T-helper 17 cell (primary cell): ENCODE data around the gene DHRS12. TPM values are rescaled to one million over a fixed set of nuclear protein-coding genes. Genes with fewer than 3 reads are reported as not detected.

Experiments used
- ATAC-seq: fragments of 150-1000 bp; cut with Tn5 transposase; 2 replicates; pipeline ENCODE4 v1.10.0; 2021; ENCODE audit warnings: mild to moderate bottlenecking, moderate library complexity
- DNase-seq, 3 donors: peaks; one replicate each; pipeline versions ENCODE4 v3.0.0 to v3.0.0-alpha.2; 2020 to 2021
- H3K9me3 ChIP-seq: one replicate; pipeline ENCODE4 v1.7.0; 2013; ENCODE audit warnings: low read length, mild to moderate bottlenecking; ENCODE audit not compliant: control insufficient read depth, poor library complexity, severe bottlenecking
- H3K27ac Mint-ChIP-seq: one replicate; pipeline ENCODE4 v1.8.0; 2022; ENCODE audit warnings: mild to moderate bottlenecking, moderate library complexity, mixed read lengths
- H3K27me3 Mint-ChIP-seq: one replicate; pipeline ENCODE4 v1.8.0; 2022; ENCODE audit warnings: mixed read lengths
- H3K36me3 Mint-ChIP-seq: one replicate; pipeline ENCODE4 v1.8.0; 2022; ENCODE audit warnings: low read depth, mixed read lengths
- H3K4me1 Mint-ChIP-seq: one replicate; pipeline ENCODE4 v1.8.0; 2022; ENCODE audit warnings: mild to moderate bottlenecking, mixed read lengths
- H3K4me3 Mint-ChIP-seq: one replicate; pipeline ENCODE4 v1.8.0; 2022; ENCODE audit warnings: mild to moderate bottlenecking, moderate library complexity, mixed read lengths
- total RNA-seq, 4 donors: library from RNA in 2 of 4; stranded (reverse) in 2 of 4; gene quantifications; one replicate each; pipeline ENCODE4 v1.2.3 and lab custom pipeline; 2022 to 2026

Gene DHRS12
- total RNA-seq, 2 donors from 2014 or later = 18.1 to 23.1 TPM

DNA sequence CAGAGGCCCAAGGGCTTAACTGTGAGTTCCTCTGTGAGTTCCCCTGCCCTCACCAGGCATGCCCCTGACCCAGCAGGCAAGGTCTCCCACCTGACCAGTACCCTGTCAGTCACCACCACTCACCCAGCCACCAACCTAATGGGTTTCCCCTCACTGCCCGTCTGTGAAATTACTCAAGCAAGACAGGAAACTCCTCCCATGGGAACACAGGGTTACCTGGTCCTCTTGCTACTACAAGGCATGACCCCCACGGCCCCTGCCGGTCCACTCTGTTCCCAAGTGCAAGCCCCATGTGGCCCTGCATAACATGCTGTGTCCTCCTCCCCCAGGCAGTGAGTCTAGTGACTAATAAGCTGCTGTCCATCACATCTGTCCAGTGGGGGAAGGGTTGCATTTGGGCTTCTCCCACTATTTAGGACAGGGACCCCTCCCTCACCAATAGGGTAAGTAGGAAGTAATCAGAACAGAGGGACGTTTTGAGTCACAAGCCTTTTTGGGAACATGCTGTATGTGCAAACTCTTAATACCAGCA is 8.0 kb upstream of the DHRS12 start:
- ATAC-seq (no peak), DNase-seq (no peak)
- H3K27me3 Mint-ChIP-seq = no peaks in the 10 kb centered on the region
- H3K36me3 Mint-ChIP-seq = peaks cover 4% of the 10 kb centered on the region
- no peaks in the 10 kb centered on the region for H3K9me3 ChIP-seq
- no peak overlapping the region for H3K4me3 Mint-ChIP-seq
- H3K27ac Mint-ChIP-seq = peak overlapping the region; percentile 78
- peaks cover 28% of the 10 kb centered on the region for H3K4me1 Mint-ChIP-seq

DNA sequence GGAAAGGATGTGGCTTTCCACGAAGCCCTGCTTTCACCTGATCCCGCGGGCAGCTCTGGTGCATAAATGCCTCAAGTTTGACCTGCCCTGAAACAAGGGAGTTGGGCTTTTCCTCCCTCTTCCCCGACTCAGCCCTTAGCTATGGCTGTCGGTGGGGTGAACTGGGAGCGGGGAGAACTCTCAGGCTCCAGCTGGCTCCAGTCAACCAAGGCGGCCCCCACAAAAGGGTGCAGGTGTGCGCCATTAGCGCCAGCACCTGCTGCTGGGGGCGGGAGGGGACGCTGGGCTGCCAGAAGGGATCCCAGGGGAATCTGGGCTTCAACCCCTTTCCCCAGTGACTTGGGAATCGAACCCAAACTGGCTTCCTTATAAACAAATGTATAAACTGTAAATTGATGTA is 7.1 kb upstream of the DHRS12 start:
- H3K4me1 Mint-ChIP-seq = peaks cover 25% of the 10 kb centered on the region
- H3K27me3 Mint-ChIP-seq = no peaks in the 10 kb centered on the region
- peaks cover 2% of the 10 kb centered on the region for H3K36me3 Mint-ChIP-seq
- peak overlapping the region; percentile 78 for H3K27ac Mint-ChIP-seq
- ATAC-seq (no peak), DNase-seq (no peak)
- H3K9me3 ChIP-seq = no peaks in the 10 kb centered on the region
- H3K4me3 Mint-ChIP-seq = no peak overlapping the region

DNA sequence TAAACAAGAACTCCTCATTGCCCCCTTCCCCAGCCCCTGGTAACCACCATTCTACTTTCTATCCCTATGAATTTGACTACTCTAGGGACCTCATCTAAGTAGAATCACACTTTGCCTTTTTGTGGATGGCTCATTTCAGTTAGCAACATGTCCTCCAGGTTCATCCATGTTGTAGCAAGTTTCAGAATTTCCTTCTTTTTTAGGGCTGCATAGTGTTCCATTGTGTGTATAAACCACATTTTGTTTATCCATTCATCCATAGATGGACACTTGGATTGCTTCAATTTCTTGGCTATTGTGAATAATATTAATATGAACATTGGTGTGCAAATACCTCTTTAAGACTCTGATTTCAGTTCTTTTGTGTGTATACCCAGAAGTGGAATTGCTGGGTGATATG is 4.8 kb upstream of the DHRS12 start:
- Mint-ChIP-seq H3K4me3 (no peak overlapping the region), H3K27ac (no peak overlapping the region), H3K36me3 (peaks cover 2% of the 10 kb centered on the region), H3K27me3 (no peaks in the 10 kb centered on the region), H3K4me1 (peaks cover 31% of the 10 kb centered on the region)
- DNase-seq = no peak
- H3K9me3 ChIP-seq = no peaks in the 10 kb centered on the region
- ATAC-seq = no peak

DNA sequence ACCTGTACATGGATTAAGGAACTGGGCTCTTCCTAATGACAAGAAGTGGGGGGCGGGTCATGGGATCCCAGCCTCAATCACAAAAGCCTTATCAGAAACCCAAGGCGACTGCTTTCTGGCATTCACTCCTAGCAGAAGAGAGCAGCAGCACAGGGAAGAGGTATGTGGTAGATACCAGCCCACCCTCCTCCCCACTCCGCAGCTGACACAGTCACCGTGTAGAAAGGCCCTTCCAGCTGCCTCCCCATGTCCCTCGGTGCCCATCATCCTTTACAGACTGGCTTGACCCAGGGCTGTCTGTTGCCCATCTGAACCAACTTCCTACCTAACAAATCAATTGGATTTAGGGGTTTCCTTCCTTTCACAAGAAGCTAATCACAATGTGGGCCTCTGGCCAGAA is 3.1 kb upstream of the DHRS12 start:
- Mint-ChIP-seq H3K4me1 (peaks cover 40% of the 10 kb centered on the region), H3K36me3 (peaks cover 5% of the 10 kb centered on the region), H3K27ac (peak overlapping the region; percentile 93), H3K4me3 (no peak overlapping the region), H3K27me3 (no peaks in the 10 kb centered on the region)
- no peak for DNase-seq
- no peak for ATAC-seq
- H3K9me3 ChIP-seq = no peaks in the 10 kb centered on the region

DNA sequence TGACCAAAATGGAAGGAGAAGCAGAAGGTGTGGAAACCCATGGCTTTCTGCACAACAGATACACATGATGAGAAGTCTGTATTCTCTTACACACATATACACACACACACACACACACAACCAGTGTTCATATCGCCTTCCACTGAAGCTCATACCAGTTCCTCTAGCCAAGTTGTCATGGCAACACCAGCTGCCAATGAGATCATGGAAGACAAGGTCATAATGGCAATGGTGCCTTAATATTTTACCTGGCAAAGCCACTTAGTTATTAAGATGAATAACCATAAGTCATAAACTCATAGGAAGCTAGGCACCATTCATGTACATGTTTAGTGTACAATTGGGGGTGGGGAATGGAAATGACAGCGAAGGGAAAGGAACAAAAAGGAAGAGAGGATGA is 2.6 kb upstream of the DHRS12 start:
- peak overlapping the region; percentile 93 for H3K27ac Mint-ChIP-seq
- H3K4me3 Mint-ChIP-seq = no peak overlapping the region
- DNase-seq (no peak), ATAC-seq (no peak)
- peaks cover 7% of the 10 kb centered on the region for H3K36me3 Mint-ChIP-seq
- H3K27me3 Mint-ChIP-seq = no peaks in the 10 kb centered on the region
- H3K4me1 Mint-ChIP-seq = peaks cover 44% of the 10 kb centered on the region
- no peaks in the 10 kb centered on the region for H3K9me3 ChIP-seq

DNA sequence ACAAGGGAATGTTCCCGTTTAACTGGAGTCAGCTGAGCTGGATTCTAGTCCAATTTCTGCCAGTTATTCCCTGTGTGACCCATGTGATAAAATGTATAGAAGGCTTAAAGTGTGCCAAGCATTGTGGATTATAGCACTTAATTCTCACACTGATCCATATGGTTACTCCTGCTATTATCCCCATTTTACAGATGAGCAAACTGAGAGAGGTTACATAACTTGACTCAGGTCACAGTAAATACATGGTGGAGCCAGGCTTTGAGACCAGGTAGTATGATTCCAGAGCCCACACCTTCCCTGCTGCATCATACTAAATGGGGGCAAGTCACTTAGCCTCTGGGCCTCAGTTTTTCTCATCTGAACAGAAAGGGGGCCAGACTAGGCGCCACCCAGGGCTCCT is 2.0 kb upstream of the DHRS12 start:
- Mint-ChIP-seq H3K27me3 (no peaks in the 10 kb centered on the region), H3K27ac (peak overlapping the region; percentile 93), H3K4me1 (peaks cover 45% of the 10 kb centered on the region), H3K4me3 (peak overlapping the region; percentile 93), H3K36me3 (peaks cover 7% of the 10 kb centered on the region)
- DNase-seq (no peak), ATAC-seq (no peak)
- H3K9me3 ChIP-seq = no peaks in the 10 kb centered on the region

DNA sequence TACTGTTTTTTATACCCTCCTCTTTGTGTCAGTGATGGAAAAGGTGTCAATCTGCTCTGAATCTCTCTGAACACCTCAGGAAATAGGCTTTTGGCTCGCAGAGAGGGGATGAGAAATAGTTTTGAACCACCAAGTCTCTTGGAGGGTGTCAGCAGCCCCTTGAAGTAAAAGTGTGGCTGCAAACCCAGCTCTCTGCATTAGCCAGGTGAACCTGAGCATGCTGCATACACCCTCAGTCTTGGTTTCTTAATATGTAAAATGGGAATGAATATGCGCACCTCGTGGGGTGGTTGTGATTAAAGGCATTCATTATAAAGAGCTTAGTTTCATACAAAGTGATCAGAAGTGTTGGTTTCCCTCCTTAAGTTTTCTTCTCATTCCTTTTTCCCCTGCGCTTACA is 1.4 kb upstream of the DHRS12 start:
- no peak for ATAC-seq
- peaks cover 7% of the 10 kb centered on the region for H3K36me3 Mint-ChIP-seq
- no peak for DNase-seq

DNA sequence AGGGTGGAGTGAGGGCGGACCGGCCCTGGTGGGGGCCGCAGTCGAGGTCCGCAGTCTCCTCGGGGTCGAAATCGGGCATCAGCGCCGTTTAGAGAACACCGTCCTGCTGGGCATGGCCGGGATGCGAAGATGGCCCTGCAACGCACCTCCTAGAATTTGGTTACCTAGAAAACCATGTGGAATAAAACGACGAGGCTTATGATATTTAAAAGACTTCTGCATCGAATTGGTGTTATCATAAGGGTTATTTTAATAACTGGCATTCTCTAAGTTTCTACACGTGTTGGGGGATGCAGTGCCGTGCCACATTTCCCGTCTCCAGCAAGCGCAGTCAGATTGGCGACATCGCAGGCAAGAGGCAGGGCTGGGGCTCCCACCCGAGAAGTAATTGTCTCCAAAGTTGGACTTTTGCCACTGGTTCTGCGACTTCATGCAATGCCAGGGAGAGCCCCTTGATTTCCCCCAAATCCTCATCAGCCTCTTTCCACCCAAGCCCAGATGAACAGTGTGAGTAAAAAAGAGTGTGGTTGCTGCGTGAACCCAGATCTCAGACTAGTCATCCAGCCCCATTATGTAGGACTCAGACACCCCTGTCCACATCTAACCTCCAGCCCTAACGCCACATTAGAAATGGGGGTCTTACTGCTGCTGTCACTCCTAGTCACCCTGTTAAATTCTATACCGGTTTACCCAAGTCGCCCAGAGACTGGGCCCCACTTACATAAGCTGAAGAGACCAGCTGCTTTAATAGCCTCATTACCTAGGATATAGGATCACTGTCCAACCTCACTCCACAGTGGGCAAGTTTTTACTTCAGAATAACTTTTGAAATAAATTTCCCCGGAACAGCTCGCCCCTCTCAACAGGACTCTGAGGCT is 571 bp upstream of the DHRS12 start:
- H3K4me1 Mint-ChIP-seq = peaks cover 46% of the 10 kb centered on the region
- DNase-seq = peak in 1 of 3 donors; percentile 42
- peak overlapping the region; percentile 93 for H3K4me3 Mint-ChIP-seq
- H3K27me3 Mint-ChIP-seq = no peaks in the 10 kb centered on the region
- peak overlapping the region; percentile 93 for H3K27ac Mint-ChIP-seq
- H3K36me3 Mint-ChIP-seq = peaks cover 7% of the 10 kb centered on the region
- no peak for ATAC-seq
- H3K9me3 ChIP-seq = no peaks in the 10 kb centered on the region

More for the DNA sequence above, 1.4 kb upstream of the DHRS12 start:
- H3K9me3 ChIP-seq = no peaks in the 10 kb centered on the region
- peak overlapping the region; percentile 93 for H3K27ac Mint-ChIP-seq
- no peaks in the 10 kb centered on the region for H3K27me3 Mint-ChIP-seq
- H3K4me3 Mint-ChIP-seq = peak overlapping the region; percentile 93
- H3K4me1 Mint-ChIP-seq = peaks cover 45% of the 10 kb centered on the region

DNA sequence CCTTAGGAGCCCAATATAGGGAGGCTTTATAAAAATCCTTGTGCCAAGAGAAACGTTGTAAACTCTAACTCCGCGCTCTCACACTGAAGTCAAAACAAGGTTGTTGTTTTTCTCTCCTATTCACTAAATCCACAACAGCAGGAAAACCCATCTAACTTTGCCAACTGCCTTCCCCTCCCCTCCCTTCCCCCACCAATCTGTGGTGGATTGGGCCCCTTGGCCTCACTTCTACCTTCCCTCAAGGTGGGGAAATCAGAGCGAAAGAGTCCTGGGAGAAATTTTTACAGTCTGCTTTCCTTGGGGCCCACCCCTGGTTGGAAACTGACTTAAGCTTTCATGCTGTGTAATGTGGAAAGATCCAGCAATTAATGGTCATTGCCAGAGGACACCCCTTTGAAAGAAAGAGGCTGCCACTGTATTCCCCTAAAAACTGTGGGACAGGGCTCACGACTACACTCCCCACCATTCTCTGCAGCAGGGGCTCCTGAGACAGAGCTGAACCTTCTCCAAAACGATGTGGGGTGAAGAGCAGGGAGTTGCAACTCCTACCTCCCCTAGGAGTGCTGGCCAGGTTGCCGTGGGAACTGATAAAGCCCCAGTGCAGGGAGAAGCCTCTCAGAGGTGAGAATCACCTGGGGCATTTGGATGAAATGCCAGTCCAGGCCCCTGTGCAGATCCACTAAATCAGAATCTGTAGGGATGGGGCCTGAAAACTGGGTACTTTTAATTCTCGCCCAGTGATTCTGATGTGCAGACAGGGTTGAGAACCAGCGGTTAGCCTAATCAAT is 1.1 kb downstream of the DHRS12 start:
- Mint-ChIP-seq H3K27me3 (no peaks in the 10 kb centered on the region), H3K4me1 (peaks cover 47% of the 10 kb centered on the region), H3K36me3 (peaks cover 5% of the 10 kb centered on the region), H3K27ac (peak overlapping the region; percentile 93), H3K4me3 (peak overlapping the region; percentile 93)
- H3K9me3 ChIP-seq = no peaks in the 10 kb centered on the region
- no peak for DNase-seq
- no peak for ATAC-seq

DNA sequence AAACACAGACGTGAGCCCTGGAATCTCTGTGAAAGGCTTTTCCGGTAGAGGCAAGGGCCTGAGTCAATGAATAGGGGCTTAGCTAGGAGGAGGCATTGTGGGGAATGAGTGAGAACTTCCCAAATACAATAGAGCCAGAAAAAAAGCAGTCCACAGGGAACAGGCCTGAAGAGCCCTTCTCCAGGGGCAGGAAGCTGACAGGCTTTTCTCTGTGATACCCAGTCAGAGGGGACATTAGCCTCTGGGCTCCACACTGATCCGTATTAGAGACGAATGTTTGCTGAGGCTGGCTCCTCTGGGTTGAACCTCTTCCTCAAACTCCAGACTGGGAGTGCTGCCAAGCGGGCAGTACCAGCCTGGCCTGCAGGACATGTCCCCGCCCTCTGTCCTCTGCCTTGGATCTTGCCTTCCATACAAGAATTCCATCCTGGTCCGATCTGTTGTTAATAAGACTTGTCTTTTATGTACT is 2.3 kb downstream of the DHRS12 start:
- H3K27ac Mint-ChIP-seq = peak overlapping the region; percentile 93
- H3K9me3 ChIP-seq = no peaks in the 10 kb centered on the region
- H3K4me3 Mint-ChIP-seq = peak overlapping the region; percentile 93
- peaks cover 5% of the 10 kb centered on the region for H3K36me3 Mint-ChIP-seq
- DNase-seq (no peak), ATAC-seq (no peak)
- peaks cover 46% of the 10 kb centered on the region for H3K4me1 Mint-ChIP-seq
- H3K27me3 Mint-ChIP-seq = no peaks in the 10 kb centered on the region

DNA sequence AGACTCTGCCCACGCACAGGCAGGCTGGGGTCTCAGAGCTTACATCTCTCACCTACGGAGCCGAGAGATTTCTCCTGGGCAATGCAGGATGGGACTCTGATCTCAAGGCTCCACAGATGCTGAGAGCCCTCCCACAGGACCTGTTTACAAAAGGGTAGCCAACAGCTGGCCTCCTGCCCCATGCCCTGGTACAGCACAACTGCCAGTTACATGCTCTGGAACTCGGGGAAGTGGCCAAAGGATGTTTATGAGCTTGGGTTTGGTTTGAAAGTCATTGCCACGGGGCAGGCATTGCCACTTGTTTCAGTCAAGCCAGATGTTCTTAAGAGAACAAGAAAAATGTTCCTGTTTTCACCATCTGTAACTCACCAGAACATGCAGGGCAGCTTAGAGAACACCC is 3.5 kb downstream of the DHRS12 start:
- Mint-ChIP-seq H3K27ac (peak overlapping the region; percentile 93), H3K27me3 (no peaks in the 10 kb centered on the region), H3K4me3 (no peak overlapping the region), H3K36me3 (peaks cover 5% of the 10 kb centered on the region), H3K4me1 (peaks cover 40% of the 10 kb centered on the region)
- DNase-seq (no peak), ATAC-seq (no peak)
- H3K9me3 ChIP-seq = no peaks in the 10 kb centered on the region

DNA sequence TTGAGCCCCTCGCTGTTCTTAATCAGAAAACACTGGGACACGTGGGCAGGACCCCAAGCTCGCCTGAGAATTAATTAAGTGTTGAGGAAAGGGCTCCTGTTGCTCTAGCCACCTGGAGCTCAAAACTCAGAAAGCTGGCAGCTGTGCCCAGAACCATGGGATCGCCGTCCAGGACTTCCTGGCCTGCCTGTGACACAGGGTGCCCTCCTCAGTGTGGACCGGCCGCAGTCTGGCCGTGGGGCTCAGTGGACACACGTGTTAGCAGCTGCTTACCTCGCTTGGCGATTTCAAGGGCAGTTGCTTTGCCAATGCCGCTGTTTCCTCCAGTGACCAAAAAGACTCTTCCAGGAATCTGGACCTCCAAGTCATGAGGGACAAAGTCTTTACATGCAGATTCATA is 4.7 kb downstream of the DHRS12 start:
- peaks cover 33% of the 10 kb centered on the region for H3K4me1 Mint-ChIP-seq
- H3K4me3 Mint-ChIP-seq = no peak overlapping the region
- DNase-seq = no peak

More for the DNA sequence above, 4.7 kb downstream of the DHRS12 start:
- no peaks in the 10 kb centered on the region for H3K27me3 Mint-ChIP-seq
- ATAC-seq = no peak
- no peaks in the 10 kb centered on the region for H3K9me3 ChIP-seq
- peaks cover 5% of the 10 kb centered on the region for H3K36me3 Mint-ChIP-seq
- H3K27ac Mint-ChIP-seq = peak overlapping the region; percentile 93
